Neural progenitor cell (in vitro differentiated cells): ENCODE data around the gene ERGIC3. TPM values are rescaled to one million over a fixed set of nuclear protein-coding genes. Genes with fewer than 3 reads are reported as not detected.

Source experiments
- DNase-seq: peaks from one replicate; pipeline ENCODE4 v3.0.0-alpha.2; 2016; ENCODE audit warnings: low spot score
- H2AFZ ChIP-seq: fragments of 200-600 bp; sonication (generic); replicated peaks from 2 replicates; pipeline ENCODE4 v1.6.1; 2016; ENCODE audit warnings: antibody characterized with exemption
- H3F3A ChIP-seq: fragments of 200-600 bp; sonication (generic); 2 replicates; pipeline ENCODE4 v1.6.1; 2016; ENCODE audit warnings: antibody characterized with exemption, low read depth
- H3K27ac ChIP-seq: fragments of 200-600 bp; sonication (generic); 2 replicates; pipeline ENCODE4 v1.5.1; 2016; ENCODE audit warnings: mild to moderate bottlenecking
- H3K27me3 ChIP-seq: fragments of 200-600 bp; sonication (generic); 2 replicates; pipeline ENCODE4 v1.6.1; 2016; ENCODE audit warnings: mild to moderate bottlenecking, moderate library complexity
- H3K36me3 ChIP-seq: fragments of 200-600 bp; sonication (generic); 2 replicates; pipeline ENCODE4 v1.5.1; 2016
- H3K4me1 ChIP-seq: fragments of 200-600 bp; sonication (generic); 2 replicates; pipeline ENCODE4 v1.6.1; 2016; ENCODE audit warnings: mixed run types
- H3K4me2 ChIP-seq: fragments of 200-600 bp; sonication (generic); 2 replicates; pipeline ENCODE4 v1.6.1; 2016
- H3K4me3 ChIP-seq: fragments of 200-600 bp; sonication (generic); 2 replicates; pipeline ENCODE4 v1.5.1; 2016
- H3K79me2 ChIP-seq: fragments of 200-600 bp; sonication (generic); 2 replicates; pipeline ENCODE4 v1.6.1; 2016; ENCODE audit warnings: low read depth
- H3K9ac ChIP-seq: fragments of 200-600 bp; sonication (generic); 2 replicates; pipeline ENCODE4 v1.6.1; 2016
- H3K9me3 ChIP-seq: fragments of 200-600 bp; sonication (generic); 2 replicates; pipeline ENCODE4 v1.5.1; 2016; ENCODE audit warnings: low read depth
- H4K20me1 ChIP-seq: fragments of 200-600 bp; sonication (generic); 2 replicates; pipeline ENCODE4 v1.6.1; 2016; ENCODE audit warnings: low read depth
- H3K27ac Mint-ChIP-seq: 3 replicates; pipeline ENCODE4 v1.8.0; 2021; ENCODE audit warnings: mixed read lengths
- H3K27me3 Mint-ChIP-seq: 2 replicates; pipeline ENCODE4 v1.8.0; 2022; ENCODE audit warnings: low read depth, mild to moderate bottlenecking, inconsistent platforms, moderate library complexity, mixed read lengths; ENCODE audit not compliant: insufficient read depth
- H3K36me3 Mint-ChIP-seq: 3 replicates; pipeline ENCODE4 v1.8.0; 2021; ENCODE audit warnings: mixed read lengths
- H3K4me1 Mint-ChIP-seq: 3 replicates; pipeline ENCODE4 v1.8.0; 2021; ENCODE audit warnings: mixed read lengths
- H3K4me3 Mint-ChIP-seq: 3 replicates; pipeline ENCODE4 v1.8.0; 2021; ENCODE audit warnings: mild to moderate bottlenecking, moderate library complexity, mixed read lengths
- H3K9me3 Mint-ChIP-seq: 3 replicates; pipeline ENCODE4 v1.8.0; 2020; ENCODE audit warnings: mixed read lengths
- CTCF ChIP-seq: fragments of 200-600 bp; sonication (generic); IDR thresholded peaks from 2 replicates; pipeline ENCODE4 v1.5.1; 2017; ENCODE audit warnings: antibody characterized with exemption, mild to moderate bottlenecking
- EZH2 ChIP-seq: fragments of 200-600 bp; sonication (generic); IDR thresholded peaks from 2 replicates; pipeline ENCODE4 v1.6.1; 2017; ENCODE audit warnings: antibody characterized with exemption, mild to moderate bottlenecking, moderate library complexity
- EZH2phosphoT487 ChIP-seq: fragments of 200-600 bp; sonication (generic); IDR thresholded peaks from 2 replicates; pipeline ENCODE4 v1.6.1; 2017; ENCODE audit warnings: antibody characterized with exemption
- total RNA-seq: library from RNA; depleted of rRNA; stranded (reverse); fragments of >200 nt; gene quantifications from 2 replicates; pipeline ENCODE4 v1.2.3, GENCODE V29; 2015; ENCODE audit warnings: low replicate concordance

ERGIC3 gene
- total RNA-seq, 1 donor from 2014 or later, result 271 TPM

- H3K27ac ChIP-seq, result no peak overlapping the region
- Mint-ChIP-seq H3K4me3 (no peak overlapping the region), H3K27me3 (peaks cover 4% of the 10 kb centered on the region), H3K36me3 (no peaks in the 10 kb centered on the region), H3K9me3 (no peaks in the 10 kb centered on the region), H3K27ac (no peak overlapping the region), H3K4me1 (no peaks in the 10 kb centered on the region)
- peaks cover 2% of the 10 kb centered on the region for H3F3A ChIP-seq
- H3K36me3 ChIP-seq, result no peaks in the 10 kb centered on the region
- H3K9ac ChIP-seq, result no peak overlapping the region
- no peak for DNase-seq
- H3K4me1 ChIP-seq, result no peaks in the 10 kb centered on the region
- no peaks in the 10 kb centered on the region for H3K27me3 ChIP-seq
- no peaks in the 10 kb centered on the region for H3K79me2 ChIP-seq
- no peak overlapping the region for H2AFZ ChIP-seq
- H3K4me2 ChIP-seq, result no peak overlapping the region
- H3K9me3 ChIP-seq, result no peaks in the 10 kb centered on the region
- H3K4me3 ChIP-seq, result no peak overlapping the region
- TF ChIP-seq EZH2phosphoT487 (no peak), EZH2 (no peak), CTCF (no peak)
- no peaks in the 10 kb centered on the region for H4K20me1 ChIP-seq
These were observed 36.6 kb downstream of the ERGIC3 start for GRCh38 chr20:35578469-35578868.

GRCh38 chr20:35579196-35579595 lies 37.3 kb downstream of the ERGIC3 start:
- H3K4me1 ChIP-seq, result no peaks in the 10 kb centered on the region
- H3K4me3 Mint-ChIP-seq, result no peak overlapping the region
- H3K9me3 ChIP-seq, result no peaks in the 10 kb centered on the region

DNA sequence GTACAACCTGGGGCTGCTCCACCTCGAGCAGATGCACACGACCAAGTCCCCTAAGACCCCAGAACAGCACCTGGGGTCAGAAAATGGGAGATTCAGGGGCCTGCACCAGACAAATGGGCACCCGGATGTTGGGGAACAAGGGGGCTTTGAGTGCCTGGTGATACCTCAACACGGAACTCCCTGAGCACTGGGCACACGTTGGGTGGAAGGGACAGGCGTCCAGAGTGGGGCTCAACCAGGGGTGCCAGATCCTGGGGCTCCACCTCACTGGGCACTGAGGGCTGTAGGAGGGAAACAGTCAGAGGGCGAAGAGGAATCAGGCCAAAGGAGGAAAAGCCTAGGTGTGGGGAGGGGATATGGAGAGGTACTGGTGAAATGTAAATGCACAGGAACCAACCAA lies 40.3 kb downstream of the ERGIC3 start:
- no peaks in the 10 kb centered on the region for H3K4me1 ChIP-seq
- H3K27ac Mint-ChIP-seq, result no peak overlapping the region
- no peaks in the 10 kb centered on the region for H4K20me1 ChIP-seq
- H3K4me1 Mint-ChIP-seq, result no peaks in the 10 kb centered on the region
- no peaks in the 10 kb centered on the region for H3K36me3 ChIP-seq
- H3K4me3 Mint-ChIP-seq, result no peak overlapping the region
- H3K79me2 ChIP-seq, result no peaks in the 10 kb centered on the region
- no peak overlapping the region for H3K4me2 ChIP-seq
- H3K9me3 Mint-ChIP-seq, result no peaks in the 10 kb centered on the region
- no peak overlapping the region for H3K4me3 ChIP-seq
- H3K27me3 ChIP-seq, result no peaks in the 10 kb centered on the region
- no peaks in the 10 kb centered on the region for H3K9me3 ChIP-seq
- DNase-seq, result no peak
- peaks cover 7% of the 10 kb centered on the region for H3K27me3 Mint-ChIP-seq
- H3K9ac ChIP-seq, result no peak overlapping the region
- no peak overlapping the region for H2AFZ ChIP-seq
- peaks cover 2% of the 10 kb centered on the region for H3F3A ChIP-seq
- H3K36me3 Mint-ChIP-seq, result no peaks in the 10 kb centered on the region
- no peak overlapping the region for H3K27ac ChIP-seq
- no peak for TF ChIP-seq EZH2phosphoT487
- no peak for TF ChIP-seq EZH2
- no peak for TF ChIP-seq CTCF

More at GRCh38 chr20:35579196-35579595, 37.3 kb downstream of the ERGIC3 start:
- Histone ChIP-seq H3K36me3 (no peaks in the 10 kb centered on the region), H3K27me3 (no peaks in the 10 kb centered on the region), H4K20me1 (no peaks in the 10 kb centered on the region), H3K4me2 (no peak overlapping the region), H2AFZ (no peak overlapping the region), H3F3A (peaks cover 2% of the 10 kb centered on the region), H3K79me2 (no peaks in the 10 kb centered on the region), H3K27ac (no peak overlapping the region), H3K9ac (no peak overlapping the region), H3K4me3 (no peak overlapping the region)
- no peaks in the 10 kb centered on the region for H3K4me1 Mint-ChIP-seq
- no peaks in the 10 kb centered on the region for H3K36me3 Mint-ChIP-seq
- DNase-seq, result no peak
- H3K27me3 Mint-ChIP-seq, result peaks cover 4% of the 10 kb centered on the region
- TF ChIP-seq EZH2 (no peak), EZH2phosphoT487 (no peak), CTCF (no peak)
- H3K9me3 Mint-ChIP-seq, result no peaks in the 10 kb centered on the region
- H3K27ac Mint-ChIP-seq, result no peak overlapping the region
